ENCODE measurements around the gene DENND4C.

DENND4C gene

GRCh38 chr9:19342947-19343346 lies 112.5 kb downstream of the DENND4C start:
- no peaks in the 10 kb centered on the region for H3K27me3 ChIP-seq (ENCODE audit: control insufficient read depth in 3 of 3, insufficient read depth in 3 of 3, low read depth in 1 of 3, low read length in 3 of 3)
- H3K4me1 ChIP-seq (ENCODE audit: control insufficient read depth in 2 of 2, insufficient read depth in 1 of 2, low read depth in 1 of 2, low read length in 2 of 2) = no peaks in the 10 kb centered on the region
- H4K8ac ChIP-seq (ENCODE audit: low read depth, low read length) = no peak overlapping the region
- no peak overlapping the region for H3K23ac ChIP-seq (ENCODE audit: low read depth, low read length, poor library complexity)
- H4K91ac ChIP-seq (ENCODE audit: low read depth, low read length, poor library complexity) = no peak overlapping the region
- no peak for DNase-seq (ENCODE audit: low spot score)
- WGBS, 2 donors (ENCODE audit: extremely low coverage in 2 of 2, insufficient read length in 2 of 2, insufficient replicate concordance in 1 of 2) = no CpG with 5 or more reads among the region's 2 CpGs
- H2BK12ac ChIP-seq (ENCODE audit: low read length) = no peak overlapping the region
- H2AFZ ChIP-seq (ENCODE audit: low read length) = no peak overlapping the region
- H3K18ac ChIP-seq (ENCODE audit: low read length) = no peak overlapping the region
- H3K9me3 ChIP-seq (replicated peaks in 1 of 2; ENCODE audit: control insufficient read depth in 2 of 2, insufficient read depth in 1 of 2, low read depth in 1 of 2, low read length in 2 of 2) = no peaks in the 10 kb centered on the region
- H3K4ac ChIP-seq (ENCODE audit: low read length) = no peak overlapping the region
- H2BK120ac ChIP-seq (ENCODE audit: low read depth, low read length) = no peak overlapping the region
- peaks cover 12 to 94% of the 10 kb centered on the region in 2 donors for H3K36me3 ChIP-seq (replicated peaks in 1 of 2; ENCODE audit: control insufficient read depth in 2 of 2, insufficient read depth in 2 of 2, low read length in 2 of 2)
- H3K4me2 ChIP-seq (ENCODE audit: insufficient read depth, low read length, poor library complexity, severe bottlenecking) = no peak overlapping the region
- no peaks in the 10 kb centered on the region for H3K79me1 ChIP-seq (ENCODE audit: low read depth, low read length)
- H2BK15ac ChIP-seq (ENCODE audit: low read length) = no peak overlapping the region
- no peak overlapping the region for H2AK5ac ChIP-seq (ENCODE audit: low read depth, low read length)
- no peak overlapping the region for H3K9ac ChIP-seq (ENCODE audit: low read depth, low read length, poor library complexity)
- H2BK5ac ChIP-seq (ENCODE audit: low read length) = no peak overlapping the region
- no peak overlapping the region for H3K14ac ChIP-seq (ENCODE audit: low read length)
- no peak overlapping the region for H3K4me3 ChIP-seq (ENCODE audit: low read length in 2 of 2)
- no peak overlapping the region for H3K27ac ChIP-seq (replicated peaks; ENCODE audit: low read length)

GRCh38 chr9:19358701-19359100 lies 128.2 kb downstream of the DENND4C start:
- H2AFZ ChIP-seq (ENCODE audit: low read length) = no peak overlapping the region
- no peak overlapping the region for H3K14ac ChIP-seq (ENCODE audit: low read length)
- H3K4ac ChIP-seq (ENCODE audit: low read length) = no peak overlapping the region
- no peak for DNase-seq (ENCODE audit: low spot score)
- H3K79me1 ChIP-seq (ENCODE audit: low read depth, low read length) = no peaks in the 10 kb centered on the region
- peaks cover 11 to 95% of the 10 kb centered on the region in 2 donors for H3K36me3 ChIP-seq (replicated peaks in 1 of 2; ENCODE audit: control insufficient read depth in 2 of 2, insufficient read depth in 2 of 2, low read length in 2 of 2)
- no peak overlapping the region for H2BK15ac ChIP-seq (ENCODE audit: low read length)
- H2BK12ac ChIP-seq (ENCODE audit: low read length) = no peak overlapping the region
- no peak overlapping the region for H2AK5ac ChIP-seq (ENCODE audit: low read depth, low read length)
- no peaks in the 10 kb centered on the region for H3K4me1 ChIP-seq (ENCODE audit: control insufficient read depth in 2 of 2, insufficient read depth in 1 of 2, low read depth in 1 of 2, low read length in 2 of 2)
- no peak overlapping the region for H3K23ac ChIP-seq (ENCODE audit: low read depth, low read length, poor library complexity)
- H3K4me2 ChIP-seq (ENCODE audit: insufficient read depth, low read length, poor library complexity, severe bottlenecking) = no peak overlapping the region
- no peak overlapping the region for H3K18ac ChIP-seq (ENCODE audit: low read length)
- H2BK5ac ChIP-seq (ENCODE audit: low read length) = no peak overlapping the region
- no CpG with 5 or more reads among the region's 3 CpGs for WGBS, 2 donors (ENCODE audit: extremely low coverage in 2 of 2, insufficient read length in 2 of 2, insufficient replicate concordance in 1 of 2)
- no peak overlapping the region for H3K4me3 ChIP-seq (ENCODE audit: low read length in 2 of 2)
- H4K8ac ChIP-seq (ENCODE audit: low read depth, low read length) = no peak overlapping the region
- no peaks in the 10 kb centered on the region for H3K9me3 ChIP-seq (replicated peaks in 1 of 2; ENCODE audit: control insufficient read depth in 2 of 2, insufficient read depth in 1 of 2, low read depth in 1 of 2, low read length in 2 of 2)
- no peak overlapping the region for H2BK120ac ChIP-seq (ENCODE audit: low read depth, low read length)
- H3K27ac ChIP-seq (replicated peaks; ENCODE audit: low read length) = no peak overlapping the region
- H3K9ac ChIP-seq (ENCODE audit: low read depth, low read length, poor library complexity) = no peak overlapping the region
- no peak overlapping the region for H4K91ac ChIP-seq (ENCODE audit: low read depth, low read length, poor library complexity)
- no peaks in the 10 kb centered on the region for H3K27me3 ChIP-seq (ENCODE audit: control insufficient read depth in 3 of 3, insufficient read depth in 3 of 3, low read depth in 1 of 3, low read length in 3 of 3)

- no peak overlapping the region for H2BK120ac ChIP-seq (ENCODE audit: low read depth, low read length)
- H4K91ac ChIP-seq (ENCODE audit: low read depth, low read length, poor library complexity) = no peak overlapping the region
- no peak overlapping the region for H4K8ac ChIP-seq (ENCODE audit: low read depth, low read length)
- no peak overlapping the region for H3K27ac ChIP-seq (replicated peaks; ENCODE audit: low read length)
- peaks cover 3 to 85% of the 10 kb centered on the region in 2 donors for H3K36me3 ChIP-seq (replicated peaks in 1 of 2; ENCODE audit: control insufficient read depth in 2 of 2, insufficient read depth in 2 of 2, low read length in 2 of 2)
- no peak overlapping the region for H3K18ac ChIP-seq (ENCODE audit: low read length)
- WGBS, 2 donors (ENCODE audit: extremely low coverage in 2 of 2, insufficient read length in 2 of 2, insufficient replicate concordance in 1 of 2) = no CpG with 5 or more reads among the region's 2 CpGs
- no peak overlapping the region for H3K9ac ChIP-seq (ENCODE audit: low read depth, low read length, poor library complexity)
- H2AK5ac ChIP-seq (ENCODE audit: low read depth, low read length) = no peak overlapping the region
- no peak overlapping the region for H3K4me3 ChIP-seq (ENCODE audit: low read length in 2 of 2)
- no peak overlapping the region for H3K4ac ChIP-seq (ENCODE audit: low read length)
- H3K23ac ChIP-seq (ENCODE audit: low read depth, low read length, poor library complexity) = no peak overlapping the region
- DNase-seq (ENCODE audit: low spot score) = no peak
- H2BK12ac ChIP-seq (ENCODE audit: low read length) = no peak overlapping the region
- H3K79me1 ChIP-seq (ENCODE audit: low read depth, low read length) = no peaks in the 10 kb centered on the region
- no peak overlapping the region for H2BK15ac ChIP-seq (ENCODE audit: low read length)
- no peaks in the 10 kb centered on the region for H3K4me1 ChIP-seq (ENCODE audit: control insufficient read depth in 2 of 2, insufficient read depth in 1 of 2, low read depth in 1 of 2, low read length in 2 of 2)
- H2AFZ ChIP-seq (ENCODE audit: low read length) = no peak overlapping the region
- no peak overlapping the region for H3K4me2 ChIP-seq (ENCODE audit: insufficient read depth, low read length, poor library complexity, severe bottlenecking)
- H3K27me3 ChIP-seq (ENCODE audit: control insufficient read depth in 3 of 3, insufficient read depth in 3 of 3, low read depth in 1 of 3, low read length in 3 of 3) = no peaks in the 10 kb centered on the region
- no peak overlapping the region for H2BK5ac ChIP-seq (ENCODE audit: low read length)
- no peak overlapping the region for H3K14ac ChIP-seq (ENCODE audit: low read length)
- no peaks in the 10 kb centered on the region for H3K9me3 ChIP-seq (replicated peaks in 1 of 2; ENCODE audit: control insufficient read depth in 2 of 2, insufficient read depth in 1 of 2, low read depth in 1 of 2, low read length in 2 of 2)
Observed at GRCh38 chr9:19369107-19369506, 138.6 kb downstream of the DENND4C start.

- Histone ChIP-seq H2BK12ac (ENCODE audit: low read length) (no peak overlapping the region), H3K23ac (ENCODE audit: low read depth, low read length, poor library complexity) (no peak overlapping the region), H3K9me3 (replicated peaks in 1 of 2; ENCODE audit: control insufficient read depth in 2 of 2, insufficient read depth in 1 of 2, low read depth in 1 of 2, low read length in 2 of 2) (no peaks in the 10 kb centered on the region), H4K8ac (ENCODE audit: low read depth, low read length) (no peak overlapping the region), H4K91ac (ENCODE audit: low read depth, low read length, poor library complexity) (no peak overlapping the region), H3K4ac (ENCODE audit: low read length) (no peak overlapping the region), H2AK5ac (ENCODE audit: low read depth, low read length) (no peak overlapping the region), H3K27me3 (ENCODE audit: control insufficient read depth in 3 of 3, insufficient read depth in 3 of 3, low read depth in 1 of 3, low read length in 3 of 3) (no peaks in the 10 kb centered on the region), H2AFZ (ENCODE audit: low read length) (no peak overlapping the region), H2BK120ac (ENCODE audit: low read depth, low read length) (no peak overlapping the region), H3K36me3 (replicated peaks in 1 of 2; ENCODE audit: control insufficient read depth in 2 of 2, insufficient read depth in 2 of 2, low read length in 2 of 2) (peaks cover 14 to 90% of the 10 kb centered on the region in 2 donors), H3K18ac (ENCODE audit: low read length) (no peak overlapping the region), H3K9ac (ENCODE audit: low read depth, low read length, poor library complexity) (no peak overlapping the region), H3K4me3 (ENCODE audit: low read length in 2 of 2) (no peak overlapping the region), H2BK15ac (ENCODE audit: low read length) (no peak overlapping the region), H3K14ac (ENCODE audit: low read length) (no peak overlapping the region), H3K4me2 (ENCODE audit: insufficient read depth, low read length, poor library complexity, severe bottlenecking) (no peak overlapping the region), H3K27ac (replicated peaks; ENCODE audit: low read length) (no peak overlapping the region), H3K4me1 (ENCODE audit: control insufficient read depth in 2 of 2, insufficient read depth in 1 of 2, low read depth in 1 of 2, low read length in 2 of 2) (no peaks in the 10 kb centered on the region), H2BK5ac (ENCODE audit: low read length) (no peak overlapping the region), H3K79me1 (ENCODE audit: low read depth, low read length) (no peaks in the 10 kb centered on the region)
- no peak for DNase-seq (ENCODE audit: low spot score)
- no CpG with 5 or more reads among the region's 5 CpGs for WGBS, 2 donors (ENCODE audit: extremely low coverage in 2 of 2, insufficient read length in 2 of 2, insufficient replicate concordance in 1 of 2)
Observed at GRCh38 chr9:19371942-19372341, 141.4 kb downstream of the DENND4C start.
